GM12801 (cell line): ENCODE results near the gene PARD3.

ENCODE experiments used
- TF ChIP-seq, protein P1 (sequence below): IDR thresholded peaks from one replicate; pipeline ENCODE4 v1.5.1; 2011; ENCODE audit warnings: control low read depth; ENCODE audit not compliant: insufficient read length; ENCODE audit errors: extremely low read depth

Gene PARD3

DNA sequence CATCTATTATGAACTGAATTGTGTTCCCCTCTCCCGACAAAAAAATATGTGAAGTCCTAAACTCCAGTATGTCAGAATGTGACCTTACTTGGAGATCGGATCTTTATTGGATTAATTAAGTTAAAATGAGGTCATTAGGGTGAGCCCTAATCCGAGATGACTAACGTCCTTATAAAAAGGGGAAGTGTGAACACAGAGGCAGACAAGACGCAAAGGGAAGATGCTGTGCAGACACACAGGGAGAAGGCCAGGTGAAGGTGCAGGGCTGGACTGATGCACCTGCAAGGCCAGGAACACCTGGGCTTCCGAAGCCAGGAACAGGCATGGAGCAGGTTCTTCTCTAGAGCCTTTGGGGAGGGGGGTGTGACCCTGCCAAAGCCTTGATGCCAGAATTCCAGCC is 187.8 kb downstream of the PARD3 start:
- TF ChIP-seq, protein P1, sequence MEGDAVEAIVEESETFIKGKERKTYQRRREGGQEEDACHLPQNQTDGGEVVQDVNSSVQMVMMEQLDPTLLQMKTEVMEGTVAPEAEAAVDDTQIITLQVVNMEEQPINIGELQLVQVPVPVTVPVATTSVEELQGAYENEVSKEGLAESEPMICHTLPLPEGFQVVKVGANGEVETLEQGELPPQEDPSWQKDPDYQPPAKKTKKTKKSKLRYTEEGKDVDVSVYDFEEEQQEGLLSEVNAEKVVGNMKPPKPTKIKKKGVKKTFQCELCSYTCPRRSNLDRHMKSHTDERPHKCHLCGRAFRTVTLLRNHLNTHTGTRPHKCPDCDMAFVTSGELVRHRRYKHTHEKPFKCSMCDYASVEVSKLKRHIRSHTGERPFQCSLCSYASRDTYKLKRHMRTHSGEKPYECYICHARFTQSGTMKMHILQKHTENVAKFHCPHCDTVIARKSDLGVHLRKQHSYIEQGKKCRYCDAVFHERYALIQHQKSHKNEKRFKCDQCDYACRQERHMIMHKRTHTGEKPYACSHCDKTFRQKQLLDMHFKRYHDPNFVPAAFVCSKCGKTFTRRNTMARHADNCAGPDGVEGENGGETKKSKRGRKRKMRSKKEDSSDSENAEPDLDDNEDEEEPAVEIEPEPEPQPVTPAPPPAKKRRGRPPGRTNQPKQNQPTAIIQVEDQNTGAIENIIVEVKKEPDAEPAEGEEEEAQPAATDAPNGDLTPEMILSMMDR = no peak

DNA sequence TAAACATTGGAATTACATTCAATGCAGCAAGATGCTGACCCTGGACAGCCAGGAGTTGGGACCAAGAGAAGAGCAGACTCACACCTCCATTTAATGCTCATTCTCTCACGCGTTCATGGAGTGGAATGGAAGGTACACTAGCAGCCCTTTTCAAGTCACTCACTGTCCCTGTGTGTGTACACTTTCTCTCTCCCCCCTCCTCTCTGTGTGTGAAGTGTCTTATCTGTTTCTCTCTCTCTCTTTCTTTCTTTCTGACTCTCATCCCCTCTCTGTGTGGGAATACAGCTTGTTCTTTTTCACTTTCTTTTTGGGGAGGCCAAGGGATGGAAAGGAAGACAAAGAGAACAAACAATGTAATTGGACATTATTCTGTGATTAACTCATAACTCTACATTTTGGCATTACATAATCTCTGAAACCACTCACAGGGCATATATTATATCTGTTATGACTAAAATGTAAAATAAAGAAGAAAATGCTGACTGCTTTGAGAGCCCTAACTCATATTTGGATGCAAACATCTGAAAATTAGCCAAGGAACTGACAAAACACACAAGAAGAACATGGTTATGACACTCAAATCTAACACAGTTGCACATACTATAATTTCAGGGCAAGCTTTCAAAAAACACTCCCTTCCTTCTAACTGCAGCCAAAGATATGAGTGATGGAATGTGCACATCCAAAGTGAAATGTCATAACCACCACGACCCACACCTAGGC is 188.8 kb downstream of the PARD3 start:
- TF ChIP-seq, protein P1 = no peak

DNA sequence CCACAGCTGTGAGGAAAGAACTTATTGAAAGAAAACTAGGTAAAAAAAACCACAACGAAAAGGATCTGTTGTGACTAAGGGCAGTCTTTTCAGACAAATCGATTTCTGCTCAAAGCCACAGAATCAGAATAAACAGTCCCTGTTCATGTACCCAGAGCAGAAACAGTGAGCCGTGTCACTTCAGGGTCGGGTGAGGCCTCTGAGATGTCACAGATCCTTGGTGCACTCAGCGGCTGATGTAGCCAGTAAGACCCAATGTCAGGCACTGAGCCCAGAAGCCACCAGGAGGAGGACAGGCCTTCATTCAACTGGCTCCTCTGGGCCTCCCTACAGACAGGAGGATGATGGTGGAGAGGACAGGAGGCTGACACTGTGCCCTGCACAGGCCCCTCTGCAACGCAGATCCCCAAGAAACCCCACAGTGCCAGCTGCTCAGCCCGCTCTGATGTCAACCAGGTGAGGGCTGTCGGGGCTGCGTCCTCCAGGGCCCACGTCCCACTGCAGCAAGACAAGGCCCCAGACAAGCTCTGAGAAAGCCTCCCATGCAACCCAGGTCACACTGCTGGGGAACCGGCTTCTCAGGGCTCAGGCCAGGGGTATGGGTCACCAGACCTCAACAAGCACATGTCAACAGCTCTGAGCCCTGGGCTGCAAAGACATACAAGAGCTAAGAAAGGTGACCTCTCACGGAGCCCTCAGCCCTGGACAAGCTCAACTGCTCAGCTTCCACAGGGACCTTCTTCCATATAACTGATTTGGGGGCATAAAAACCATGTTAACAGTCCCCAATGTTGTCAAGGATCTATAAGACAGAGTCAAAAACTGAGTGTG is 190.6 kb downstream of the PARD3 start:
- TF ChIP-seq, protein P1 = no peak

DNA sequence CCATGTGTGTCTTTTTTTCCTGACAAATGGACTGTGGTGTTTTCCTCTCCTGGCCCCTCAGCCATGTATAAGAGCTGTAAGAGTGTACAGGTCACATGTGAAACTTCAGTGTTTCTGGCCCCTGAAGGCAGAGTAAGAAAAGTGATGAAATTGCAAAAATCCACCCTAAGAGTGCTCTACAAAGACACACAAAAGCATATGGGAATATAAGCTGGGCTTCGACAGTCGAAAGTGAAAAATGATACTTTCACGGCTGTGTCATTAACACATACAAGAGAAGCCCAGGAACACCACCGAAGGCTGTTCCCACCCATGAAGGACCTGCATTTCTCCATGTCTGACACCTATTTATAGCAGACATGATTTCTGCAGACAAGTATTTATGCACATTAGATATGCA is 192.2 kb downstream of the PARD3 start:
- TF ChIP-seq, protein P1 = no peak

DNA sequence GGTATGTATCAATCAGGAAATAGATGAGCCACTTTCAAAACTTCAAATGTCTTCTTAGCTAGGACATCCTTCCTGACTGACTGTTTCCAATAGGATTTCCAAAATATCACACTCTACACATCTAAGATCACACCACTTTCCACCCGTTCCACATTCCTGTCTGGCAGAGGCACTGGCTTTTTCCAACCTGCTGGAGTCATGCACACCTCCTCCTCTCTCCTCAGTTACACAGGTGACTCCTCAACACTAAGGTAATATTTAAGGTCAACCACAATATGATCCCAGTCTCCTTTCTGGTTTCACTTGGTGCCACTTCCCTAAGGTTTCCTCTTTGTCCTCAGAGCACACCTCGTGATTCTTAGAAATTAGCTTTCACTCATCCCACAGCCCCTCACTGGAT is 196.5 kb downstream of the PARD3 start:
- TF ChIP-seq, protein P1 = no peak

DNA sequence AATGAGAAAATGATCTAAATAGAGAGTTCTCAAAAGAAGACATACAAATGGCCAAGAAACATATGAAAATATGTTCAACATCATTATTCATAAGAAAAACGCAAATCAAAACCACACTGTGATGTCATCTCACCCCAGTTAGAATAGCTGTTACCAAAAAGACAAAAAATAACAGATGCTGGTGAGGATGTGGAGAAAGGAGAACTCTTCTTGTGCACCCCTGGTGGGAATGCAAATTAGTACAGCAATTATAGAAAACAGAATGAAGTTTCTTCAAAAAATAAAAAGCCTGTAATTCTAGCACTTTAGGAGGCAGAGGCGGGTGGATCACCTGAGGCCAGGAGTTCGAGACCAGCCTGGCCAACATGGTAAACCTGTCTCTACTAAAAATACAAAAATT is 199.3 kb downstream of the PARD3 start:
- TF ChIP-seq, protein P1 = no peak

DNA sequence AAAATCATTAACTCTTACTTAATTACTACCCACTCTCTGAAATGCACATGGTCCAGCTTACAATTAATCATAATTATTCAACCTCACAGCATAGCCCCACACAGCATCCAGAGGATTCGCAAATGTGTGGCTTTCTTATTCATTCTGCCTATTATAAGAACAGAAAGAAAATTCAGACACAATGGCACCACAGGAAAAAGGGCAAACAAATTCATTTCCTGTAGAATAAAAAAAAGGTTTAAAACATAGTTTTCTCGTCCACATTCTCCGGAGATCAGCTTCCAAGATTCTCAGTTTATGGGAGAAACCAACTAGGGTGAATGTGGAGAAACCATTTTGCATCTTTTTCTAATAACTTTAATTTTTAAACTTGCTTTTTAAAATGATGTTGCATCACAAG is 201.6 kb downstream of the PARD3 start:
- TF ChIP-seq, protein P1 = no peak
